Measurements from ENCODE around the gene HIBADH. TPM values are rescaled to one million over a fixed set of nuclear protein-coding genes. Genes with fewer than 3 reads are reported as not detected.

HIBADH gene
- polyA plus RNA-seq, 2 of the 4 experiments (the other 2 are of a cell fraction): 49.5 to 118 TPM

- peak overlapping the region; percentile 47 for H3K4me2 ChIP-seq
- POLR2A ChIA-PET: interaction anchor here (1.0 kb wide), 1 partner anchor 47 kb away, joined by 4 read pairs; the partner anchor contains the start of gene TAX1BP1
- 79% methylated on average over 3 of the region's 3 CpGs for WGBS (ENCODE audit: missing lambda C conversion rate)
- TF ChIP-seq CEBPB (IDR thresholded peaks at IDR 0.05): peak; percentile 15 to 36; a peak in 1 of 4 replicates
- TF ChIP-seq HOXB13 (CRISPR knock-in tag; IDR thresholded peaks at IDR 0.05; ENCODE audit: low read depth): no peak
- ATAC-seq (no peak), DNase-seq (ENCODE audit: low read depth in 1 of 2, low spot score in 1 of 2) (no peak), FAIRE-seq (no peak)
- no peaks in the 10 kb centered on the region for H3K9me3 ChIP-seq
- CTCF ChIA-PET: interaction anchor here (1.4 to 2.7 kb wide), 3 partner anchors 83 to 400 kb away, joined by 3 to 6 read pairs (median 4); no protein-coding TSS in a partner anchor
- no peak overlapping the region for H3K4me3 ChIP-seq
- H3K27ac ChIP-seq: peak overlapping the region in 1 of 2 experiments; percentile 44; a peak in 2 of 6 replicates
- peaks cover 23% of the 10 kb centered on the region for H3K4me1 ChIP-seq
These were observed 31.1 kb upstream of the HIBADH start for GRCh38 chr7:27693794-27694193.

GRCh38 chr7:27690649-27691048 is 28.0 kb upstream of the HIBADH start:
- CTCF ChIA-PET: interaction anchor here (0.6 to 1.2 kb wide), 3 partner anchors 9 to 441 kb away, joined by 3 read pairs; no protein-coding TSS in a partner anchor

GRCh38 chr7:27689591-27690164 is 27.0 kb upstream of the HIBADH start:
- peak; percentile 68 to 92; a peak in 5 of 6 replicates for ATAC-seq
- no peaks in the 10 kb centered on the region for H3K9me3 ChIP-seq
- ChIA-PET POLR2A (interaction anchor here (0.9 kb wide), 1 partner anchor 12 kb away, joined by 3 read pairs; no protein-coding TSS in a partner anchor), CTCF (interaction anchor here (0.7 to 1.5 kb wide), 5 partner anchors 9 to 407 kb away, joined by 3 to 6 read pairs (median 3); no protein-coding TSS in a partner anchor)
- 93% methylated on average over 1 of the region's 1 CpG for WGBS (ENCODE audit: missing lambda C conversion rate)
- FAIRE-seq: no peak
- H3K4me2 ChIP-seq: no peak overlapping the region
- TF ChIP-seq USF2 (IDR thresholded peaks at IDR 0.05): no peak
- TF ChIP-seq RAD21 (conservative IDR thresholded peaks at IDR 0.05 in 1 of 2, IDR thresholded peaks at IDR 0.05 in 1 of 2): peak; percentile 73 to 82
- no peak for TF ChIP-seq MAX (IDR thresholded peaks at IDR 0.05)
- no peak for TF ChIP-seq ZFP36 (IDR thresholded peaks at IDR 0.05; ENCODE audit: borderline replicate concordance, partially characterized antibody)
- TF ChIP-seq E2F6 (IDR thresholded peaks at IDR 0.05; ENCODE audit: borderline replicate concordance, low read depth): no peak
- no peak for TF ChIP-seq POLR2AphosphoS2 (conservative IDR thresholded peaks at IDR 0.05; ENCODE audit: low read length)
- TF ChIP-seq TFCP2L1 (CRISPR knock-in tag; IDR thresholded peaks at IDR 0.05): no peak
- peak; percentile 81 for TF ChIP-seq SMC3 (IDR thresholded peaks at IDR 0.05)
- peak; percentile 67 for TF ChIP-seq CTCF (IDR thresholded peaks at IDR 0.05)
- no peak for TF ChIP-seq HES2 (IDR thresholded peaks at IDR 0.05)
- no peak for TF ChIP-seq KDM1A (IDR thresholded peaks at IDR 0.05; ENCODE audit: low read depth)
- TF ChIP-seq JUN (IDR thresholded peaks at IDR 0.05): no peak
- TF ChIP-seq ESRRA (IDR thresholded peaks at IDR 0.05; ENCODE audit: borderline replicate concordance, low read length): no peak
- no peak for TF ChIP-seq HDAC2 (IDR thresholded peaks at IDR 0.05)
- DNase-seq (ENCODE audit: low read depth in 1 of 2, low spot score in 1 of 2): peak in 1 of 2 experiments; percentile 45
- 0 out of 6 replicates have a peak overlapping the region, but pooled peaks of 1 of the 2 experiments have one; percentile 8 for H3K27ac ChIP-seq
- H3K4me1 ChIP-seq: peaks cover 11% of the 10 kb centered on the region
- H3K4me3 ChIP-seq: no peak overlapping the region

More at GRCh38 chr7:27690649-27691048, 28.0 kb upstream of the HIBADH start:
- Histone ChIP-seq H3K9me3 (no peaks in the 10 kb centered on the region), H3K4me1 (peaks cover 11% of the 10 kb centered on the region), H3K27ac (no peak overlapping the region), H3K4me2 (no peak overlapping the region), H3K4me3 (no peak overlapping the region)
- no peak for ATAC-seq
- FAIRE-seq: no peak
- TF ChIP-seq HEYL (CRISPR knock-in tag; IDR thresholded peaks at IDR 0.05): no peak
- no peak for TF ChIP-seq RAD21 (conservative IDR thresholded peaks at IDR 0.05 in 1 of 2, IDR thresholded peaks at IDR 0.05 in 1 of 2)
- TF ChIP-seq RNF2 (IDR thresholded peaks at IDR 0.05; ENCODE audit: borderline replicate concordance, low read depth): no peak
- TF ChIP-seq CTCF (IDR thresholded peaks at IDR 0.05): no peak
- TF ChIP-seq CHD4 (IDR thresholded peaks at IDR 0.05; ENCODE audit: borderline replicate concordance): no peak
- no peak for TF ChIP-seq ZNF302 (CRISPR knock-in tag; IDR thresholded peaks at IDR 0.05)
- TF ChIP-seq CEBPB (IDR thresholded peaks at IDR 0.05): no peak
- no peak for TF ChIP-seq SMC3 (IDR thresholded peaks at IDR 0.05)
- TF ChIP-seq NPAS2 (CRISPR knock-in tag; IDR thresholded peaks at IDR 0.05; ENCODE audit: borderline replicate concordance): no peak
- no peak for DNase-seq (ENCODE audit: low read depth in 1 of 2, low spot score in 1 of 2)
- POLR2A ChIA-PET: no interaction called here

Data from A549 (cell line).